Breast epithelium (tissue), 3 donors: ENCODE measurements around the gene ATP9B.

Experiments
- POLR2A ChIP-seq: fragments of 450-650 bp; IDR thresholded peaks from one replicate; pipeline ENCODE4 v1.6.1; 2016; ENCODE audit warnings: antibody characterized with exemption, mild to moderate bottlenecking, moderate library complexity
- POLR2AphosphoS5 ChIP-seq, 3 donors: sonication (generic); formaldehyde crosslinking; IDR thresholded peaks; one replicate each; pipeline ENCODE4 v1.6.1; 2017; ENCODE audit warnings: antibody characterized with exemption in 3 of 3
- TF ChIP-seq, protein P1 (sequence below), 3 donors: fragments of 450-650 bp; IDR thresholded peaks; one replicate each; pipeline ENCODE4 v1.5.1; 2016 to 2017; ENCODE audit warnings: antibody characterized with exemption in 3 of 3, mild to moderate bottlenecking in 3 of 3, moderate library complexity in 3 of 3

DNA sequence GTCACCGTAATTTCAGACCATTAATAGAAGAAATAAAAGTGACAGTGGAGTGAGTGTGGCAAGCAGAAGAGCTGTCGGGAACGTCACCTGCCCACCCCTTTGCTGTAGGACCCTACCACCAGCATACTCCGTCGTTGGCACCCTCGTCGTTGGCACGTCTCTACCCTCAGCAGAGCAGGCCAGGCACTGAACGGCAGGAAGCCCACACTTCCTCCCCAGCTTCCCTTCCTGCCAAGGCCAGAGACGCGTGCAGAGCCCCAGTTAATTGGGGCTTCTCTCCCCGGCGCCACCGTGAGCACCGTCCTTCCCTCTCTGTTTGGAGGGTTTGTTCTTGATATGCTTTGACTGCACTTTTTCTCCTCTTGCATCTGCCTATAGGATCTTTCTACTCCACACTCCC, 299.5 kb downstream of the ATP9B start:
- TF ChIP-seq, protein P1, sequence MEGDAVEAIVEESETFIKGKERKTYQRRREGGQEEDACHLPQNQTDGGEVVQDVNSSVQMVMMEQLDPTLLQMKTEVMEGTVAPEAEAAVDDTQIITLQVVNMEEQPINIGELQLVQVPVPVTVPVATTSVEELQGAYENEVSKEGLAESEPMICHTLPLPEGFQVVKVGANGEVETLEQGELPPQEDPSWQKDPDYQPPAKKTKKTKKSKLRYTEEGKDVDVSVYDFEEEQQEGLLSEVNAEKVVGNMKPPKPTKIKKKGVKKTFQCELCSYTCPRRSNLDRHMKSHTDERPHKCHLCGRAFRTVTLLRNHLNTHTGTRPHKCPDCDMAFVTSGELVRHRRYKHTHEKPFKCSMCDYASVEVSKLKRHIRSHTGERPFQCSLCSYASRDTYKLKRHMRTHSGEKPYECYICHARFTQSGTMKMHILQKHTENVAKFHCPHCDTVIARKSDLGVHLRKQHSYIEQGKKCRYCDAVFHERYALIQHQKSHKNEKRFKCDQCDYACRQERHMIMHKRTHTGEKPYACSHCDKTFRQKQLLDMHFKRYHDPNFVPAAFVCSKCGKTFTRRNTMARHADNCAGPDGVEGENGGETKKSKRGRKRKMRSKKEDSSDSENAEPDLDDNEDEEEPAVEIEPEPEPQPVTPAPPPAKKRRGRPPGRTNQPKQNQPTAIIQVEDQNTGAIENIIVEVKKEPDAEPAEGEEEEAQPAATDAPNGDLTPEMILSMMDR (IDR thresholded peaks at IDR 0.05), result no peak
- TF ChIP-seq POLR2AphosphoS5 (IDR thresholded peaks at IDR 0.05) (no peak), POLR2A (no peak)
